HepG2 (cell line): ENCODE data around the gene ZNF226. TPM values are rescaled to one million over a fixed set of nuclear protein-coding genes. Genes with fewer than 3 reads are reported as not detected.

Experiments
- BHLHE40 ChIP-seq: IDR thresholded peaks from 2 replicates; pipeline ENCODE4 v1.6.1; 2011; ENCODE audit warnings: low read length, improper control_type of control experiment
- DNMT3B ChIP-seq: conservative IDR thresholded peaks from 2 replicates; pipeline ENCODE4 v1.6.1; 2016; ENCODE audit warnings: missing biosample characterization, control low read depth
- FOXK2 ChIP-seq: fragments of 450-650 bp; IDR thresholded peaks from 2 replicates; pipeline ENCODE4 v1.6.1; 2016
- HMG20A ChIP-seq: IDR thresholded peaks from 2 replicates; pipeline ENCODE4 v1.6.1; 2016; ENCODE audit warnings: borderline replicate concordance
- MTA1 ChIP-seq: sonication (generic); formaldehyde crosslinking; IDR thresholded peaks from 2 replicates; pipeline ENCODE4 v1.4.0; 2020; ENCODE audit warnings: missing genetic modification reagents, mild to moderate bottlenecking, borderline replicate concordance
- MYC ChIP-seq: sonication (generic); formaldehyde crosslinking; IDR thresholded peaks from 2 replicates; pipeline ENCODE4 v1.9.0; 2021; ENCODE audit warnings: missing genetic modification reagents, borderline replicate concordance
- NKX3-1 ChIP-seq: sonication (generic); formaldehyde crosslinking; IDR thresholded peaks from 2 replicates; pipeline ENCODE4 v1.5.0; 2020; ENCODE audit warnings: missing genetic modification reagents
- NR2F6 ChIP-seq, 2 experiments: IDR thresholded peaks; 2 replicates each; pipeline ENCODE4 v1.6.1; 2016; ENCODE audit warnings: antibody characterized with exemption in 1 of 2, mild to moderate bottlenecking in 1 of 2
- REL ChIP-seq: sonication (generic); formaldehyde crosslinking; conservative IDR thresholded peaks from 2 replicates; pipeline ENCODE4 v1.8.0; 2022; ENCODE audit warnings: mild to moderate bottlenecking, missing genetic modification reagents, moderate library complexity
- SKIL ChIP-seq: sonication (generic); formaldehyde crosslinking; IDR thresholded peaks from 2 replicates; pipeline ENCODE4 v1.8.0; 2022; ENCODE audit warnings: missing genetic modification reagents, mild to moderate bottlenecking, moderate library complexity, borderline replicate concordance
- TFE3 ChIP-seq: IDR thresholded peaks from 2 replicates; pipeline ENCODE4 v1.6.1; 2016
- ZMAT3 ChIP-seq: sonication (generic); formaldehyde crosslinking; conservative IDR thresholded peaks from 2 replicates; pipeline ENCODE4 v1.7.0; 2021; ENCODE audit warnings: missing genetic modification reagents
- ZNF33B ChIP-seq: sonication (generic); formaldehyde crosslinking; IDR thresholded peaks from 2 replicates; pipeline ENCODE4 v1.5.1; 2020; ENCODE audit warnings: mild to moderate bottlenecking, missing genetic modification reagents
- ZNF354B ChIP-seq: sonication (generic); formaldehyde crosslinking; IDR thresholded peaks from 2 replicates; pipeline ENCODE4 v1.8.0; 2022; ENCODE audit warnings: mild to moderate bottlenecking, missing genetic modification reagents
- ZNF414 ChIP-seq: sonication (generic); formaldehyde crosslinking; IDR thresholded peaks from 2 replicates; pipeline ENCODE4 v1.5.0; 2020; ENCODE audit warnings: missing genetic modification reagents
- ZNF672 ChIP-seq: sonication (generic); formaldehyde crosslinking; IDR thresholded peaks from 2 replicates; pipeline ENCODE4 v1.8.1; 2022; ENCODE audit warnings: missing genetic modification reagents
- ZNF747 ChIP-seq: sonication (generic); formaldehyde crosslinking; IDR thresholded peaks from 2 replicates; pipeline ENCODE4 v1.8.1; 2023; ENCODE audit warnings: missing genetic modification reagents, mild to moderate bottlenecking, borderline replicate concordance
- ZNF780A ChIP-seq: sonication (generic); formaldehyde crosslinking; IDR thresholded peaks from 2 replicates; pipeline ENCODE4 v1.8.0; 2022; ENCODE audit warnings: mild to moderate bottlenecking, missing genetic modification reagents, moderate library complexity
- polyA plus RNA-seq, 8 experiments: library from polyadenylated mRNA; depleted of rRNA in 3 of 8; stranded (reverse) in 7 of 8; unstranded in 1 of 8; fragments of >200 nt; fragmentation: Illumina TruSeq in 4 of 8; extraction: Trizol in 4 of 8; gene quantifications; 2 replicates each; pipeline versions ENCODE4 v1.2.1 to v1.2.3, GENCODE V29; 2011 to 2016; ENCODE audit warnings: low read depth in 4 of 8, missing spikeins in 1 of 8, mixed read lengths in 1 of 8; ENCODE audit not compliant: insufficient read depth in 1 of 8
- total RNA-seq, 5 experiments: library from RNA; depleted of rRNA; stranded (reverse); fragments of >200 nt; fragmentation: Illumina TruSeq; extraction: Trizol; gene quantifications; 2 replicates each; pipeline ENCODE4 v1.2.3, GENCODE V29; 2016; ENCODE audit warnings: low read depth in 1 of 5
- TF ChIP-seq, protein P1 (sequence below): sonication (generic); formaldehyde crosslinking; IDR thresholded peaks from 2 replicates; pipeline ENCODE4 v1.8.1; 2022; ENCODE audit warnings: mild to moderate bottlenecking, missing genetic modification reagents
- TF ChIP-seq, protein P2 (sequence below): sonication (generic); formaldehyde crosslinking; IDR thresholded peaks from 2 replicates; pipeline ENCODE4 v1.5.1; 2020; ENCODE audit warnings: mild to moderate bottlenecking, missing genetic modification reagents
- TF ChIP-seq, protein P3 (sequence below), 2 experiments: fragments of 450-650 bp in 1 of 2; sonication (generic) in 1 of 2; formaldehyde crosslinking; IDR thresholded peaks; 2 replicates each; pipeline versions ENCODE4 v1.5.0 to v1.8.0; 2020 to 2022; ENCODE audit warnings: mild to moderate bottlenecking in 1 of 2, missing genetic modification reagents in 1 of 2

Gene ZNF226
- total and polyA plus RNA-seq, 2 of the 13 experiments (the other 11 are each of a cell fraction or from before 2014, with no cell fraction given), result 8.3 to 16.0 TPM

DNA sequence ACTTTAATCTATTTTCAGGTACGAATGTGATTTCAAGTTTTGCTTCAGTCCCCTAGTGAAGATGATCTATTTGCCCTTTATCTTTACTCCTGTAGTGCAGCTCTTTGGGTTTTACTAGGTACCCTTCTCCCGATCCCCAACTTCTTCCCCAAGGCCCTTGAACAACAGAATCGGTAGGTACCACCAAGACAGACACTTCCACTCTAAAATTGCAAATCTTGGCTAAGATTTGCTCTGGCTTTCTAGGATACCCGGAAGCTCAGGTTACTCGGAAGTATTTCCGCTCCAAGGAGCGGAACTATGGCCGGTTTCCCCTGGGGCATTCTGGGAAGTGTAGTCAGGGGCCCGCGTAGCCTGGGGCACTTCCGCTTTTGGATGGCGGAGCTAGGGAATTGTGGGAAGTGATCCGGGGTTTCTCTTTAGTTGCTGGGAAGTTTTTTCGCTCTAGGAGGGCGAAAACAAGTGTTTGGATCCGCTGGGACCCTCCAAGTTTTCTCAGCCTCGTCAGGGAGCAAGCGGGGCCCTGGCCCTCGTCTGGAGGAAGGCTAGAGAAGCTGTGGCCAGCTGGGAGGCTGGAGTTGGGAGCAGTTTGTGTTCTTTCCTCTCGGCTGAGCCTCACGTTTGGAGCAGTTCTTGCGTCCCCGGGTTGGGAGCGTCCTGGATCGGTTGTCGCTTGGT is 42.4 kb downstream of the ZNF226 start (continued):
- TF ChIP-seq NR2F6 (IDR thresholded peaks at IDR 0.05) (no peak), NR2F6 (CRISPR knock-in tag; IDR thresholded peaks at IDR 0.05) (no peak), ZNF672 (CRISPR knock-in tag) (no peak), ZNF354B (CRISPR knock-in tag) (no peak), ZNF747 (CRISPR knock-in tag) (0 out of 2 replicates have a peak, but pooled peaks have one; percentile 42), SKIL (CRISPR knock-in tag) (no peak), REL (CRISPR knock-in tag) (no peak), ZMAT3 (no peak), NKX3-1 (no peak), BHLHE40 (no peak), HMG20A (CRISPR knock-in tag) (no peak), TFE3 (CRISPR knock-in tag) (no peak), DNMT3B (CRISPR knock-in tag) (0 out of 2 replicates have a peak, but pooled peaks have one; percentile 63), MYC (CRISPR knock-in tag) (no peak), ZNF780A (no peak), ZNF33B (CRISPR knock-in tag) (no peak), ZNF414 (CRISPR knock-in tag) (no peak), MTA1 (no peak), FOXK2 (no peak)
- TF ChIP-seq, protein P1, sequence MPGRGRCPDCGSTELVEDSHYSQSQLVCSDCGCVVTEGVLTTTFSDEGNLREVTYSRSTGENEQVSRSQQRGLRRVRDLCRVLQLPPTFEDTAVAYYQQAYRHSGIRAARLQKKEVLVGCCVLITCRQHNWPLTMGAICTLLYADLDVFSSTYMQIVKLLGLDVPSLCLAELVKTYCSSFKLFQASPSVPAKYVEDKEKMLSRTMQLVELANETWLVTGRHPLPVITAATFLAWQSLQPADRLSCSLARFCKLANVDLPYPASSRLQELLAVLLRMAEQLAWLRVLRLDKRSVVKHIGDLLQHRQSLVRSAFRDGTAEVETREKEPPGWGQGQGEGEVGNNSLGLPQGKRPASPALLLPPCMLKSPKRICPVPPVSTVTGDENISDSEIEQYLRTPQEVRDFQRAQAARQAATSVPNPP, result no peak
- TF ChIP-seq, protein P2, sequence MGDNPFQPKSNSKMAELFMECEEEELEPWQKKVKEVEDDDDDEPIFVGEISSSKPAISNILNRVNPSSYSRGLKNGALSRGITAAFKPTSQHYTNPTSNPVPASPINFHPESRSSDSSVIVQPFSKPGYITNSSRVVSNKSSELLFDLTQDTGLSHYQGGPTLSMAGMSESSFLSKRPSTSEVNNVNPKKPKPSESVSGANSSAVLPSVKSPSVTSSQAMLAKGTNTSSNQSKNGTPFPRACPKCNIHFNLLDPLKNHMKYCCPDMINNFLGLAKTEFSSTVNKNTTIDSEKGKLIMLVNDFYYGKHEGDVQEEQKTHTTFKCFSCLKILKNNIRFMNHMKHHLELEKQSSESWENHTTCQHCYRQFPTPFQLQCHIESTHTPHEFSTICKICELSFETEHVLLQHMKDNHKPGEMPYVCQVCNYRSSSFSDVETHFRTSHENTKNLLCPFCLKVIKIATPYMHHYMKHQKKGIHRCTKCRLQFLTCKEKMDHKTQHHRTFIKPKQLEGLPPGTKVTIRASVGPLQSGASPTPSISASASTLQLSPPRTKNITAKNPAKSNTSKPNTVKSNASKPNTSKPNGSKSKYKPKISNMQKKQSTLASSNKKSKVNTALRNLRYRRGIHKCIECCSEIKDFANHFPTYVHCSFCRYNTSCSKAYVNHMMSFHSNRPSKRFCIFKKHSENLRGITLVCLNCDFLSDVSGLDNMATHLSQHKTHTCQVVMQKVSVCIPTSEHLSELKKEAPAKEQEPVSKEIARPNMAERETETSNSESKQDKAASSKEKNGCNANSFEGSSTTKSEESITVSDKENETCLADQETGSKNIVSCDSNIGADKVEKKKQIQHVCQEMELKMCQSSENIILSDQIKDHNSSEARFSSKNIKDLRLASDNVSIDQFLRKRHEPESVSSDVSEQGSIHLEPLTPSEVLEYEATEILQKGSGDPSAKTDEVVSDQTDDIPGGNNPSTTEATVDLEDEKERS (CRISPR knock-in tag), result no peak
- TF ChIP-seq, protein P3, sequence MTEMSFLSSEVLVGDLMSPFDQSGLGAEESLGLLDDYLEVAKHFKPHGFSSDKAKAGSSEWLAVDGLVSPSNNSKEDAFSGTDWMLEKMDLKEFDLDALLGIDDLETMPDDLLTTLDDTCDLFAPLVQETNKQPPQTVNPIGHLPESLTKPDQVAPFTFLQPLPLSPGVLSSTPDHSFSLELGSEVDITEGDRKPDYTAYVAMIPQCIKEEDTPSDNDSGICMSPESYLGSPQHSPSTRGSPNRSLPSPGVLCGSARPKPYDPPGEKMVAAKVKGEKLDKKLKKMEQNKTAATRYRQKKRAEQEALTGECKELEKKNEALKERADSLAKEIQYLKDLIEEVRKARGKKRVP (CRISPR knock-in tag; IDR thresholded peaks at IDR 0.05), result no peak
